Liver (tissue), 3 donors: Measurements from ENCODE around the gene GSTA2.

Source experiments
- CTCF ChIP-seq: fragments of 150-350 bp; IDR thresholded peaks from 2 replicates; pipeline ENCODE4 v1.5.1; 2017; ENCODE audit warnings: improper control_type of control experiment, low read depth, low read length; ENCODE audit not compliant: missing input control
- EGR1 ChIP-seq, 2 donors: IDR thresholded peaks; 2 replicates each; pipeline ENCODE4 v1.6.1; 2016 to 2018; ENCODE audit warnings: antibody characterized with exemption in 2 of 2, low read depth in 2 of 2
- GABPA ChIP-seq, 2 donors: IDR thresholded peaks in 1 of 2; conservative IDR thresholded peaks in 1 of 2; 2 replicates each; pipeline ENCODE4 v1.6.1; 2016; ENCODE audit warnings: antibody characterized with exemption in 2 of 2, mild to moderate bottlenecking in 1 of 2, moderate library complexity in 1 of 2
- HNF4A ChIP-seq, 2 donors: conservative IDR thresholded peaks; 2 replicates each; pipeline ENCODE4 v1.6.1; 2016; ENCODE audit warnings: antibody characterized with exemption in 2 of 2, mild to moderate bottlenecking in 2 of 2
- JUND ChIP-seq, 2 donors: IDR thresholded peaks; 2 replicates each; pipeline ENCODE4 v1.6.1; 2016; ENCODE audit warnings: antibody characterized with exemption in 2 of 2
- MAX ChIP-seq: IDR thresholded peaks from 2 replicates; pipeline ENCODE4 v1.6.1; 2016; ENCODE audit warnings: antibody characterized with exemption
- NR2F2 ChIP-seq: IDR thresholded peaks from 2 replicates; pipeline ENCODE4 v1.6.1; 2016; ENCODE audit warnings: antibody characterized with exemption
- RAD21 ChIP-seq, 2 donors: IDR thresholded peaks; 2 replicates each; pipeline ENCODE4 v1.6.1; 2016; ENCODE audit warnings: antibody characterized with exemption in 2 of 2, mild to moderate bottlenecking in 2 of 2
- RXRA ChIP-seq, 2 donors: IDR thresholded peaks; 2 replicates each; pipeline ENCODE4 v1.6.1; 2017 to 2018; ENCODE audit warnings: antibody characterized with exemption in 2 of 2, mild to moderate bottlenecking in 1 of 2
- SP1 ChIP-seq: IDR thresholded peaks from 2 replicates; pipeline ENCODE4 v1.6.1; 2018; ENCODE audit warnings: antibody characterized with exemption, mild to moderate bottlenecking
- TAF1 ChIP-seq: conservative IDR thresholded peaks from 2 replicates; pipeline ENCODE4 v1.6.1; 2016; ENCODE audit warnings: antibody characterized with exemption, mild to moderate bottlenecking
- YY1 ChIP-seq: IDR thresholded peaks from 2 replicates; pipeline ENCODE4 v1.6.1; 2016; ENCODE audit warnings: antibody characterized with exemption, mild to moderate bottlenecking
- ZBTB33 ChIP-seq: IDR thresholded peaks from 2 replicates; pipeline ENCODE4 v1.6.1; 2016; ENCODE audit warnings: antibody characterized with exemption
- TF ChIP-seq, protein P1 (sequence below): IDR thresholded peaks from 2 replicates; pipeline ENCODE4 v1.6.1; 2016; ENCODE audit warnings: antibody characterized with exemption, mild to moderate bottlenecking
- donor health status: healthy.
- donor health status: healthy.

DNA sequence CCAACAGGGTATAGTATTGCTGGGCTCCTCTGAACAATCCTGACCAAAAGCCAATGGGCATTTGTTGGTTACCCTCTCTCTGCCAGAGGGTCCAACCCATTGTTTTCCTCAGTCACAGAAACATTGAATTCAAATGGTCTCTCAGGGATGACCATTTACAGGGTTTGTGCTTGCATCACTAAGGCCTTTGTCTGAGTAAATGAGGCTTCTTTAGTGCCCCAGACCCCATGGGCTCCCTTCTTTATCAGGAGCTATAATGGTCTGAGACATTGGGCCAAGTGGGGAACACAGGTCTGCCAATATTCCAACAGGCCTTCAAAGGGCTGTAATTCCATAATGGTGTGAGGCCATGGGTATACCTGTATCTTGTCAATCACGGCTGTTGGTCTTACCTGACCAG, 27.1 kb downstream of the GSTA2 start:
- TF ChIP-seq CTCF (no peak), EGR1 (IDR thresholded peaks at IDR 0.05; ENCODE audit: low read depth in 2 of 2) (no peak), YY1 (no peak), JUND (IDR thresholded peaks at IDR 0.05) (no peak), RAD21 (IDR thresholded peaks at IDR 0.05) (no peak), GABPA (IDR thresholded peaks at IDR 0.05 in 1 of 2, conservative IDR thresholded peaks at IDR 0.05 in 1 of 2) (no peak), SP1 (no peak), TAF1 (no peak), ZBTB33 (no peak), MAX (no peak), HNF4A (conservative IDR thresholded peaks at IDR 0.05) (no peak), RXRA (IDR thresholded peaks at IDR 0.05) (no peak), NR2F2 (no peak)
- TF ChIP-seq, protein P1, sequence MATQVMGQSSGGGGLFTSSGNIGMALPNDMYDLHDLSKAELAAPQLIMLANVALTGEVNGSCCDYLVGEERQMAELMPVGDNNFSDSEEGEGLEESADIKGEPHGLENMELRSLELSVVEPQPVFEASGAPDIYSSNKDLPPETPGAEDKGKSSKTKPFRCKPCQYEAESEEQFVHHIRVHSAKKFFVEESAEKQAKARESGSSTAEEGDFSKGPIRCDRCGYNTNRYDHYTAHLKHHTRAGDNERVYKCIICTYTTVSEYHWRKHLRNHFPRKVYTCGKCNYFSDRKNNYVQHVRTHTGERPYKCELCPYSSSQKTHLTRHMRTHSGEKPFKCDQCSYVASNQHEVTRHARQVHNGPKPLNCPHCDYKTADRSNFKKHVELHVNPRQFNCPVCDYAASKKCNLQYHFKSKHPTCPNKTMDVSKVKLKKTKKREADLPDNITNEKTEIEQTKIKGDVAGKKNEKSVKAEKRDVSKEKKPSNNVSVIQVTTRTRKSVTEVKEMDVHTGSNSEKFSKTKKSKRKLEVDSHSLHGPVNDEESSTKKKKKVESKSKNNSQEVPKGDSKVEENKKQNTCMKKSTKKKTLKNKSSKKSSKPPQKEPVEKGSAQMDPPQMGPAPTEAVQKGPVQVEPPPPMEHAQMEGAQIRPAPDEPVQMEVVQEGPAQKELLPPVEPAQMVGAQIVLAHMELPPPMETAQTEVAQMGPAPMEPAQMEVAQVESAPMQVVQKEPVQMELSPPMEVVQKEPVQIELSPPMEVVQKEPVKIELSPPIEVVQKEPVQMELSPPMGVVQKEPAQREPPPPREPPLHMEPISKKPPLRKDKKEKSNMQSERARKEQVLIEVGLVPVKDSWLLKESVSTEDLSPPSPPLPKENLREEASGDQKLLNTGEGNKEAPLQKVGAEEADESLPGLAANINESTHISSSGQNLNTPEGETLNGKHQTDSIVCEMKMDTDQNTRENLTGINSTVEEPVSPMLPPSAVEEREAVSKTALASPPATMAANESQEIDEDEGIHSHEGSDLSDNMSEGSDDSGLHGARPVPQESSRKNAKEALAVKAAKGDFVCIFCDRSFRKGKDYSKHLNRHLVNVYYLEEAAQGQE = no peak
